Mesenchymal stem cell (in vitro differentiated cells and primary cell): ENCODE data around the gene DDX6.
"Not testable (repeated sequence)": the region's sequence is repeated elsewhere in the genome, so short reads cannot be mapped to it uniquely, and the experiment has no call there.

Experiments
- DNase-seq: peaks from one replicate; pipeline ENCODE4 v3.0.0-alpha.2; 2013
- H2AFZ ChIP-seq: one replicate; pipeline ENCODE4 v1.6.1; 2013; ENCODE audit warnings: low read depth, mild to moderate bottlenecking, control low read depth, inconsistent platforms, low read length, moderate library complexity
- H2AK5ac ChIP-seq: 2 replicates; pipeline ENCODE4 v1.6.1; 2013; ENCODE audit warnings: low read length, moderate library complexity, mild to moderate bottlenecking, inconsistent platforms; ENCODE audit not compliant: severe bottlenecking
- H2BK120ac ChIP-seq: one replicate; pipeline ENCODE4 v1.6.1; 2013; ENCODE audit warnings: low read depth, mild to moderate bottlenecking, inconsistent platforms, low read length, moderate library complexity
- H2BK12ac ChIP-seq, 2 experiments: one replicate each; pipeline ENCODE4 v1.6.1; 2013; ENCODE audit warnings: inconsistent platforms in 2 of 2, low read length in 2 of 2, mild to moderate bottlenecking in 2 of 2, moderate library complexity in 2 of 2, control low read depth in 1 of 2
- H2BK15ac ChIP-seq: one replicate; pipeline ENCODE4 v1.6.1; 2013; ENCODE audit warnings: mild to moderate bottlenecking, low read depth, inconsistent platforms; ENCODE audit not compliant: poor library complexity, severe bottlenecking
- H2BK5ac ChIP-seq: 2 replicates; pipeline ENCODE4 v1.6.1; 2013; ENCODE audit warnings: low read depth, mild to moderate bottlenecking, low read length, control low read depth, inconsistent platforms; ENCODE audit not compliant: poor library complexity, severe bottlenecking
- H3K14ac ChIP-seq, 2 experiments: one replicate each; pipeline ENCODE4 v1.6.1; 2013; ENCODE audit warnings: inconsistent platforms in 2 of 2, low read length in 2 of 2, control low read depth in 1 of 2, mild to moderate bottlenecking in 1 of 2, moderate library complexity in 1 of 2
- H3K18ac ChIP-seq, 2 experiments: one replicate each; pipeline ENCODE4 v1.6.1; 2013; ENCODE audit warnings: inconsistent platforms in 2 of 2, low read length in 2 of 2, control low read depth in 1 of 2, low read depth in 1 of 2, mild to moderate bottlenecking in 1 of 2
- H3K23ac ChIP-seq, 2 experiments: one replicate each; pipeline ENCODE4 v1.6.1; 2013; ENCODE audit warnings: inconsistent platforms in 2 of 2, low read length in 2 of 2, mild to moderate bottlenecking in 2 of 2, moderate library complexity in 2 of 2, control low read depth in 1 of 2
- H3K27ac ChIP-seq: 2 replicates; pipeline ENCODE4 v1.5.1; 2013; ENCODE audit warnings: mild to moderate bottlenecking, moderate library complexity, low read length, control low read depth, inconsistent platforms; ENCODE audit not compliant: poor library complexity, severe bottlenecking
- H3K27me3 ChIP-seq, 2 experiments: 2 replicates each; pipeline versions ENCODE4 v1.6.1 to v1.7.0; 2013; ENCODE audit warnings: low read length in 2 of 2, mild to moderate bottlenecking in 2 of 2, moderate library complexity in 2 of 2, control low read depth in 1 of 2, inconsistent platforms in 1 of 2; ENCODE audit not compliant: control insufficient read depth in 1 of 2, insufficient read depth in 1 of 2
- H3K36me3 ChIP-seq, 2 experiments: 2 replicates each; pipeline versions ENCODE4 v1.6.1 to v1.7.0; 2013; ENCODE audit warnings: low read length in 2 of 2, control low read depth in 1 of 2, inconsistent platforms in 1 of 2, low read depth in 1 of 2, mild to moderate bottlenecking in 1 of 2; ENCODE audit not compliant: insufficient read depth in 2 of 2, control insufficient read depth in 1 of 2
- H3K4ac ChIP-seq, 2 experiments: one replicate each; pipeline ENCODE4 v1.6.1; 2013; ENCODE audit warnings: inconsistent platforms in 2 of 2, low read length in 2 of 2, mild to moderate bottlenecking in 2 of 2, moderate library complexity in 2 of 2, control low read depth in 1 of 2, low read depth in 1 of 2
- H3K4me1 ChIP-seq: 2 replicates; pipeline ENCODE4 v1.6.1; 2013; ENCODE audit warnings: low read depth, low read length, control low read depth; ENCODE audit not compliant: control insufficient read depth, insufficient read depth
- H3K4me2 ChIP-seq: 2 replicates; pipeline ENCODE4 v1.6.1; 2013; ENCODE audit warnings: low read length, mild to moderate bottlenecking, inconsistent platforms; ENCODE audit not compliant: poor library complexity, severe bottlenecking
- H3K4me3 ChIP-seq, 2 experiments: 2 replicates each; pipeline versions ENCODE4 v1.5.1 to v1.7.0; 2013; ENCODE audit warnings: low read length in 2 of 2, mild to moderate bottlenecking in 2 of 2, control low read depth in 1 of 2, low read depth in 1 of 2; ENCODE audit not compliant: insufficient read depth in 1 of 2
- H3K79me1 ChIP-seq: replicated peaks from 2 replicates; pipeline ENCODE4 v1.6.1; 2013; ENCODE audit warnings: mild to moderate bottlenecking, control low read depth, low read length, inconsistent platforms; ENCODE audit not compliant: poor library complexity, severe bottlenecking
- H3K9ac ChIP-seq: 2 replicates; pipeline ENCODE4 v1.7.0; 2013; ENCODE audit warnings: mild to moderate bottlenecking, low read length, moderate library complexity
- H3K9me3 ChIP-seq: 2 replicates; pipeline ENCODE4 v1.7.0; 2013; ENCODE audit warnings: mild to moderate bottlenecking, low read length; ENCODE audit not compliant: control insufficient read depth
- H4K8ac ChIP-seq: one replicate; pipeline ENCODE4 v1.6.1; 2013; ENCODE audit warnings: inconsistent platforms, mild to moderate bottlenecking, low read length, moderate library complexity
- H4K91ac ChIP-seq: one replicate; pipeline ENCODE4 v1.6.1; 2013; ENCODE audit warnings: mild to moderate bottlenecking, low read length, inconsistent platforms
- WGBS: methylation state at CpG from one replicate; pipeline ENCODE4 v1.1.7; 2013; ENCODE audit warnings: mixed read lengths; 5-methylcytosine and 5-hydroxymethylcytosine counted together

The DDX6 gene

DNA sequence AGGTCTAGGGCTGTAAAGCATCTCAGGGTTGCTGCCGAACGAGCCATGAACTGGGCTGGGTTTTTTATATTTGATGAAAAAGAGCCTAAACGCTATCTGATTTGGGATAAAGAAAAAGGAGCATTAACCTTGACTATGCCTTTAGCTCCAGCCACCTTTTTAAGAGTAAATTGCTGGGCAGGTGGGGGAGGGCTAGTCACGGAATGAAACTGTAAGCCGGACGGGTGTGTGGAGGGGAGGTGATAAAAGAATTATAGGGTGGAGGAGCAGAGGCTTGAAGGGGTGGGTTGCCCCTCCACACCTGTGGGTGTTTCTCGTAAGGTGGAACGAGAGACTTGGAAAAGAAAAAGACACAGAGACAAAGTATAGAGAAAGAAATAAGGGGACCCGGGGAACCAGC, 70.2 kb downstream of the DDX6 start:
- H2AK5ac ChIP-seq, H3K9ac ChIP-seq, H4K91ac ChIP-seq, H2BK5ac ChIP-seq, H3K9me3 ChIP-seq, H3K4me2 ChIP-seq, H3K4ac ChIP-seq, DNase-seq, H3K4me3 ChIP-seq, H3K14ac ChIP-seq, H3K4me1 ChIP-seq, H2AFZ ChIP-seq, H3K27ac ChIP-seq, H4K8ac ChIP-seq, H3K79me1 ChIP-seq, H2BK15ac ChIP-seq, H2BK120ac ChIP-seq, H3K27me3 ChIP-seq, H3K36me3 ChIP-seq, H3K23ac ChIP-seq, H2BK12ac ChIP-seq, H3K18ac ChIP-seq: not testable (repeated sequence)
- whole genome bisulfite sequencing = 10% methylated on average over 5 of the region's 9 CpGs

DNA sequence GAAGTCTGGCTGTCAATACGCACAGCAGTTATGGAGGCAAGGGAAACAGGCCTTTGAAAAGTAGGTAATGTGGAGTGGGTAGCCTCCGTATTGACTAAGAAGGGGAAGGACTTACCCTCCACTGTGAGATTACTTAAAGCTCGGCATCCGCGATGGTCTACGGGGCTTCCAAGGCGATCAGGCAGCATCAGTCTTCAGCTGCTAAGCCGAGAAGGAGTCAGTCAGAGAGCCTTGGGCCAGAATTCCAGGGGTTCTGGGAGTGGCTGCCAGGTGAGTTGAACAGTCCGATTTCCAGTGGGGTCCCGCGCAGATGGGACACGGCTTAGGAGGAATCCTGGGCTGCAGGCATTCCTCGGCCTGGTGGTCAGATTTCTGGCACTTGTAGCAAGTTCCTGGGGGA, 70.9 kb downstream of the DDX6 start:
- H3K23ac ChIP-seq = not testable (repeated sequence)

DNA sequence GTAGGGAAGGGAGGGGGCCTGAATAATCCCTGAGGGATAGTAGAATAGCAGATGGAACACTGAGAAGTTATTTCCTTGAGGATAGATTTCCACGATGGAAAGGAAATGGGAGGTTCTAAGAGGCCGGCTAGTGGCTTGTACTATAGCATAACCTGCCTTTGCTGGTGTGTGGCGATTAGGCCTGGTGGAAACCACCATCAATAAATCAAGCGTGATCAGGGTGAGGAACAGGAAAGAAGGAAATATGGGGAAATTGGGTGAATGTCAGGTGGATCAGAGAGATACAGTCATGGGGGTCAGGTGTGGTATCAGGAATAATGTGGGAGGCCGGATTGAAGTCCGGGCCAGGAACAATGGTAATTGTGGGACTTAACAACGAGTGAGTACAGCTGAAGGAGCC, 72.4 kb downstream of the DDX6 start:
- H2AFZ ChIP-seq, H3K4me1 ChIP-seq, H2BK120ac ChIP-seq, H3K36me3 ChIP-seq, H3K79me1 ChIP-seq, H2AK5ac ChIP-seq, H4K91ac ChIP-seq, H3K4me2 ChIP-seq, H3K23ac ChIP-seq, H2BK5ac ChIP-seq, H3K9me3 ChIP-seq, H3K4ac ChIP-seq, H3K9ac ChIP-seq, H3K14ac ChIP-seq, H4K8ac ChIP-seq, H3K27ac ChIP-seq, H2BK15ac ChIP-seq, H3K4me3 ChIP-seq, H3K18ac ChIP-seq, DNase-seq, H3K27me3 ChIP-seq, H2BK12ac ChIP-seq: not testable (repeated sequence)
- 79% methylated on average over 7 of the region's 7 CpGs for WGBS

More for the DNA sequence above, 70.9 kb downstream of the DDX6 start:
- H2BK12ac ChIP-seq, H3K27me3 ChIP-seq, H3K4me3 ChIP-seq, H3K9ac ChIP-seq, H3K36me3 ChIP-seq, DNase-seq, H4K8ac ChIP-seq, H2BK15ac ChIP-seq, H3K18ac ChIP-seq, H3K4me1 ChIP-seq, H3K4ac ChIP-seq, H3K4me2 ChIP-seq, H4K91ac ChIP-seq, H2AFZ ChIP-seq, H3K79me1 ChIP-seq, H3K14ac ChIP-seq, H2AK5ac ChIP-seq, H2BK120ac ChIP-seq, H2BK5ac ChIP-seq, H3K27ac ChIP-seq, H3K9me3 ChIP-seq: not testable (repeated sequence)
- WGBS = 25% methylated on average over 13 of the region's 13 CpGs

DNA sequence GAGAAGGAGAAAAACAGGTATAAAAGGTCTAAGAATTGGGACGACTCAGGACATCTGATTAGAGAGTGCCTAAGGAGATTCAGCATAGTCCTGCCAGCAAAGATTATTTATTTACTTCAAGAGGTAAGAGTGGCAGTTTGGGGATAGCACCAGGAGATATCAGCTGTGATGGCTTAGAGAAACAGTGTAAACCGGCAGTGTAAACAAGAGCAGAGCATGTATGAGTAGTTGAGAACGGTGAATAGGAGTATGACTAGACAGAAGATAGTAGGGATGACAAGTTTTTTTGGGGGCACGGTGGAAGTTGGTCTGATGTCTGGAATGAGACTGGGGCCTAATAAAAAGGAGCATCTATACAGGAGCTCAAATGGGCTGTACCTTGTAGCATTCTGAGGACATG, 73.2 kb downstream of the DDX6 start:
- not testable (repeated sequence) for H3K4me2 ChIP-seq, H3K4ac ChIP-seq, H3K9me3 ChIP-seq, H3K79me1 ChIP-seq, H3K23ac ChIP-seq, H2BK15ac ChIP-seq, H3K27me3 ChIP-seq, H3K14ac ChIP-seq, H3K18ac ChIP-seq, H3K4me3 ChIP-seq, H3K27ac ChIP-seq, H3K9ac ChIP-seq, H2AFZ ChIP-seq, H2BK5ac ChIP-seq, H4K8ac ChIP-seq, H2AK5ac ChIP-seq, H3K4me1 ChIP-seq, H4K91ac ChIP-seq, DNase-seq, H2BK12ac ChIP-seq, H2BK120ac ChIP-seq, H3K36me3 ChIP-seq
- 38% methylated on average over 4 of the region's 4 CpGs for WGBS
